ENCODE results near the gene NMRK2.
"Not testable (repeated sequence)": the region's sequence is repeated elsewhere in the genome, so short reads cannot be mapped to it uniquely, and the experiment has no call there.

NMRK2 gene

GRCh38 chr19:3938300-3938950 is 5.6 kb downstream of the NMRK2 start:
- not testable (repeated sequence) for DNase-seq

- no peak for DNase-seq
These were observed 10.0 kb downstream of the NMRK2 start for GRCh38 chr19:3942790-3943409.

- DNase-seq, result no peak
These were observed 11.3 kb downstream of the NMRK2 start for GRCh38 chr19:3944018-3944721.

- DNase-seq, result no peak
These were observed 13.0 kb downstream of the NMRK2 start for GRCh38 chr19:3945838-3946237.

- not testable (repeated sequence) for DNase-seq
These were observed 14.6 kb downstream of the NMRK2 start for GRCh38 chr19:3947316-3947933.

GRCh38 chr19:3949294-3949693 is 16.4 kb downstream of the NMRK2 start:
- DNase-seq, result no peak

GRCh38 chr19:3949997-3950859 is 17.4 kb downstream of the NMRK2 start:
- DNase-seq, result no peak

- no peak for DNase-seq
These were observed 18.3 kb downstream of the NMRK2 start for GRCh38 chr19:3950871-3951861.

GRCh38 chr19:3952755-3953276 is 19.9 kb downstream of the NMRK2 start:
- DNase-seq, result not testable (repeated sequence)

- no peak for DNase-seq
These were observed 21.2 kb downstream of the NMRK2 start for GRCh38 chr19:3954107-3954506.

- not testable (repeated sequence) for DNase-seq
These were observed 22.4 kb downstream of the NMRK2 start for GRCh38 chr19:3955276-3955675.

GRCh38 chr19:3955688-3956087 is 22.8 kb downstream of the NMRK2 start:
- no peak for DNase-seq

- DNase-seq, result no peak
These were observed 26.2 kb downstream of the NMRK2 start for GRCh38 chr19:3958836-3959765.

- DNase-seq, result no peak
These were observed 26.9 kb downstream of the NMRK2 start for GRCh38 chr19:3959766-3960131.

- no peak for DNase-seq
These were observed 28.1 kb downstream of the NMRK2 start for GRCh38 chr19:3961007-3961406.

GRCh38 chr19:3963458-3964255 is 30.8 kb downstream of the NMRK2 start:
- no peak for DNase-seq

GRCh38 chr19:3964256-3965194 is 31.7 kb downstream of the NMRK2 start:
- DNase-seq, result no peak

Data from RPMI8226 (cell line).